ENCODE measurements around the gene TMEM30B.
"Not testable (repeated sequence)": the region's sequence is repeated elsewhere in the genome, so short reads cannot be mapped to it uniquely, and the experiment has no call there.

TMEM30B gene

GRCh38 chr14:61264010-61264571 lies 17.0 kb downstream of the TMEM30B start:
- DNase-seq = no peak

- no peak for DNase-seq
Measured at GRCh38 chr14:61262082-61262481, 19.1 kb downstream of the TMEM30B start.

DNA sequence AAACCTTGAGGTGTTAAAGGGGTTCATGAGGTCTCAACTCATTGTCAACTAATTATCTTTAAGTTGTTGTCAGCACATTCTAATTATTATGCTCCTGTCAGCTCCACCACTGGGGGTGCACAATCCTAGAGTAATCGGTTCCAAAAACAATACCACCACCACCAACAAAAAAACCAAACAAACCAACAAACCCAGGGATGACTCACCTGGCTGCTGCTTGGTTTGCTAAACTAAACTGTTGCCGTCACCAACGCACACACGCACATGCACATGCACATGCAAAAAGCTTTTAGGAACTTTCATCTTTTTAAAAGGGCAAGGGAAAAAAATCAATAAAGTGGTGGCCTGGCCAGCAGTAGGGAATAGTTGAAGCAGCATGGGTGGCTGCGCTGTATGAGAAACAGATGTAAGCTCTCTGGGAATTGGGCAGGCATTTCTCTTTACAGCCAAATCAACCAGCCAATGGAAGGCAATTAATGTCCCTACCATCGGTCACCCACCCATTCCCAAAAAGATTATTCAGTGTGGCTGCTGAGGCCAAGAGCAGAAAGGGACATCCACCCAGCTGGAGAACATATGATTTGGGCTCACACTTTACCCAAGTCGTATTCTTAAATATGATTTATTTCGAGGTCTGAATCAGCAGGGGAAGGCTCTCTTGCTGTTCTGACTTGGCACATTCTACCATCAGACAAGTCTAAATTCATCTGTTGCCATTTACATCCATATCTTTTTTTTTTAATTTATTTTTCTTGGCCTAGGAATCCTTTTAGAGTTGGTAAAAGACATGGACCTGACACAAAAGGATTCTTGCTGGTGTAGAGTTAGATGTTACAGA lies 20.0 kb downstream of the TMEM30B start:
- DNase-seq = no peak

DNA sequence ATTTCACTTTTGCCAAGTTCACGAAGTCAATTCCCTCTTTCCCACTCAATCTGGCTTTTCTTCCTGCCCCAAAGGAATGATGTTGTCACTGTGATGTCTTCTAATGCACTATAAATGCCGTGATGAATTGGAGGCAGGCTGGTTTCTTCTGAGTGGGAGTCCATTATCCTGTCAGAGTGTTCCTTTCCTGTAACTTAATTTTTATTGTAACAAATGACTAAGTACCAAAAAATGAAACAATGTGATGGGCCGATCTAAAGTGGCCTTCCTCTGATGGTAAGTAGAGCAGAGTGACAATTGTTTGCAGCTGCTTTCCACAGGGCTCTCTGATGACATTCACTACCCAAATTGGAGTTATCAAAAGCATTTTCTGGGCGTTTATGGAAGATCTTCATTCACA lies 22.2 kb downstream of the TMEM30B start:
- DNase-seq = no peak

- DNase-seq = peak; percentile 59
Measured at GRCh38 chr14:61257469-61258057, 23.6 kb downstream of the TMEM30B start.

GRCh38 chr14:61256826-61257468 lies 24.2 kb downstream of the TMEM30B start:
- DNase-seq = no peak

DNA sequence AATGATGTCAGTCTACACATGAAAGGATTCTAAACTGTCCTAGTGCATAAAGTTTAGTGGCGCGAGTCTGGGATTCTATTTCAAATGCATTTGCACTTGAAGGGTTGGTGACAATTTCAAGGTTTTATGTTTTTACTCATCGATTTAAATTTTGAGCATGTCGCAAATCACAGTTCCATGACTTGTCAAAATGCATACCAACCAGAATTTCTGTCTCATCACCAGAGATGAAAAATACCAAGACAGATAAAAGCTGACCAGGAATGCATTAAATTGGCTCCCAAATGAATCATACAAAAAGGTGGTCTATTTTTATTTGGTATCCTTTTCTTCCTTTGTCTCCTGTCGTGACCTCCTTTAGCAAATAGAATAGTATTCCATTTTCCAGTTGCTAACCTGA lies 25.2 kb downstream of the TMEM30B start:
- no peak for DNase-seq

GRCh38 chr14:61254808-61255526 lies 26.2 kb downstream of the TMEM30B start:
- no peak for DNase-seq

- no peak for DNase-seq
Measured at GRCh38 chr14:61253064-61253738, 27.9 kb downstream of the TMEM30B start.

- DNase-seq = peak; percentile 88
Measured at GRCh38 chr14:61252369-61253063, 28.6 kb downstream of the TMEM30B start.

GRCh38 chr14:61250063-61250462 lies 31.1 kb downstream of the TMEM30B start:
- DNase-seq = no peak

- no peak for DNase-seq
Measured at GRCh38 chr14:61247935-61248334, 33.2 kb downstream of the TMEM30B start.

GRCh38 chr14:61246721-61247120 lies 34.4 kb downstream of the TMEM30B start:
- DNase-seq = no peak

DNA sequence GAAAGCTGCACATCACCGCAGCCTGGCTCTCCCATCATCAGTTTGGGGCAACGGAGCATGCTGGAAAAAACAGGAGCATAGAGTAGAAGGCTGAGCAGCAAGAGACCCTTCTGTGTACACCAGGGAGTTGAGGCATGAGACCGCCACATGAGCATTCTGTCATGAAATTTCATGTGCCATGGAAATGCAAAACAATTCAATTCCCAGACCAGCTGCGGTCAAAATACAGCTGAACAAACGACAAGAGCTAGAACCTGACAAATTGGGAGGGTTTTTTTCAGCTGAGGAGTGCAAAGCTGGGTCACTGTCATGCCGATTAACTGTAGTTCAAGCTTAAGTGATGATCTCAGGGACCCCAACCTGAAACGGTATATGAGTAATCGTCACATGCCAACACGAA lies 37.1 kb downstream of the TMEM30B start:
- DNase-seq = no peak

DNA sequence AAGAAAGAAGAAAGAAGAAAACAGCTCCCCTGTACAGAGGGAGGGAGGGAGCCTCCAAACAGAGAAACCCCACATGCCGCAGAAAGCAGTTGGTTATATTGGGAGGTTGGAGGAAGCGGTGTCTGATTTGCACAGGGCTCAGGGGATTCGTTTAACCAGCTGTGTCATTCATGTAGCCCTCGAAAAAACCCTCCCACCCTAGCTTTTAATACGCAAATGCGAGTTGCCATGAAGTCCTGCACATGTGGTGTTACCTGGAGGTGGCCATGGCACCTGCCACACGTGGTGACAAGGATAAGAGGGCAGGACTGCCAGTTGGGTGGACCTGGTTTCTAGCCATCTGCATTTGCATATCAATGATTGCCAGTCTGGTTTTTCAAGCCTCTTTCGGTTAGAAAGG lies 40.9 kb downstream of the TMEM30B start:
- DNase-seq = no peak

DNA sequence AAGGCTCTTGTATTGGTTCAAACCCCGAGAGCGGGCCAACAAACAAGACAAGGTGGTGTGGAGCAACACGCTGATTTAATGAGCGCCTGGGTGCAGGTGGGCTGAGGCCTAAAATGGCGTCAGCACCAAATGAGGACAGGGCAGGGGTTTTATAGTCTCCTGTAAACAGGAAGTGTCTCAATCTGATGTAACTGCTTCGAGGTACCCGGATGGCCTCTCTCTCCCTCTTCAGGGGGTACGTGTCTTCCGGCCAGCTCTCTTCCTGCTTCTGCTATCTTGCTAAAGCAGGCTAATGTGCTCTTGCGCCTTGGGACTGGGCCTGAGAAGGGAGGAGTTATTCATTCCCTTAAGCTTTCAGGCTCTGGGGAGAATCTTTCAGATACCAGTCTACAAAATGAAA lies 41.9 kb downstream of the TMEM30B start:
- not testable (repeated sequence) for DNase-seq

DNA sequence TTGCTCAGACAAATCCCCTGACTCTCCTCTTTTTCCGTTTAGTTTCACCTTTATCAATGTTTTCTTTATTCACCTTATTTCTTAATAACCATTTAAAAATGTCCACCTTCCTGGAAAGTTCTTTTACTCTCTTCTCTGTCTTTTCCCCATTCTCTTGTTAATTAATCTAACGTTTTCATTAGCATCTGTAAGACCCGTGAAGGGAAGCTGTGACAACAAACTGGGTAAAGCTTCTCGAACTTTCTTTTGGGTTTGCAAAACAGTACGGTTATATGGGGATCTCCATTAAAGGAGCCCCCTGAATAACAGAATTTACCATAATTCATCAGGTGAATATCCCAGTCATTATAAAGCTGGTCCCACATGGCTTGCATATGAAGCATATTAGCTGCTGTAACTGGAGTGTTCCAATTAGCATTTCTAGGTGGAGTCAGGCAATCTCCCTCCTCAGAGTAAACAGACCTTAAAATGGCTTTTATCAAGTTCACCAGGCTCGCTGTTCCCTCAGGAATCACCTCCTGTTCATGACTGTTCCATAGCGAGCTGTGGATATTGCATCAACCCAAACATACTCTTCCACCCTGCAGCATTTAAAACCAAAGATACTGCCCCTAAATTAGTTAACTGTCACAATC lies 42.4 kb downstream of the TMEM30B start:
- DNase-seq = no peak

DNA sequence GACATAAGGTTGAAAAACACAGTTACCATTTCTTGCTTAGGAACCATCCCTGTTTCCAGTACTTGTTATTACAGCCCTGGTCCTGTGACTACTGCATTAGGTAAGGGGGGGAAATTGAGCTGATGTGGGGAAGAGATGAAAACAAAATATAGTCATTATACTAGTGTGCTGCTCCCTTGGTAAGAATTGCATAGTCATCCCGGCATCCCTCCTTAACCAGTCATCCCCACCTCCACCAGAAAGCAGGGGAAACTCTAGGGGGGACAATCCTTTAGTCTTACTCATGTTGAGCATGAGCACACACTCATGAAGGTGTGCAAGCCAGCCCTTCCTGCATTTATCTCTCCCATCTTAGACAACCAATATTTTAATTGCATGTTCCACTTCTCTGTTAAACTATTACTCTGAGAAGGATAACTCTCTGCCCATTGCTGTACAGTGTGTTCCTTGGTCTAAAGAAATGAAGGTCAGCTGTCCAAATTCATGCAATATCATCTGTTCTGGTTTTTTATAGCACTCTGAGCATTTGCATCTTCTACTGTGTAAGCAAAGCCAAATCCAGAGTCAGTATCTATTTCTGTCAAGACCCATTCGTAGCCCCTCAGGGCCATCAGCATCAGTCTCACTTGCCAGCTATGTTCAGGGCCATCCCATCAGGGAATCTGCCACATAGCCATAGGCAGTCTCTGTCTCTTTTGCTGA lies 46.8 kb downstream of the TMEM30B start:
- no peak for DNase-seq

DNA sequence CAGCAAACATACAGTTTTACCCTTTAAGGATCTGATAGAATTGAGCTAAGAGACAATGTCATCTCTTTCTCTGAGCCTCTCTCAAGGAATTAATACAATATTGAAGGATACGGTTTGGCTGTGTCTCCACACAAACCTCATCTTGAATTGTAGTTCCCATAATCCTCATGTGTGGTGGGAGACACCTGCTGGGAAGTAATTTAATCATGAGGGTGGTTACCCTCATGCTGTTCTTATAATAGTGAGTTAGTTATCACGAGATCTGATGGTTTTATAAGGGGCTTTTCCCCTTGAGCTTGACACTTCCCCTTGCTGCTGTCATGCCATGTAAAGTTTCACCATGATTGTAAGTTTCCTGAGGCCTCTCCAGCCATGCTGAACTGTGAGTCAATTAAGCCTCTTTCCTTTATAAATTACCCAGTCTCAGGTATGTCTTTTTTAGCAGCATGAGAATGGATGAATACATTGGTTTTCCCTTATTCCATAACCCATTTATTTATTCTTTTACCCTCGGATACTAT lies 47.6 kb downstream of the TMEM30B start:
- DNase-seq = no peak

DNA sequence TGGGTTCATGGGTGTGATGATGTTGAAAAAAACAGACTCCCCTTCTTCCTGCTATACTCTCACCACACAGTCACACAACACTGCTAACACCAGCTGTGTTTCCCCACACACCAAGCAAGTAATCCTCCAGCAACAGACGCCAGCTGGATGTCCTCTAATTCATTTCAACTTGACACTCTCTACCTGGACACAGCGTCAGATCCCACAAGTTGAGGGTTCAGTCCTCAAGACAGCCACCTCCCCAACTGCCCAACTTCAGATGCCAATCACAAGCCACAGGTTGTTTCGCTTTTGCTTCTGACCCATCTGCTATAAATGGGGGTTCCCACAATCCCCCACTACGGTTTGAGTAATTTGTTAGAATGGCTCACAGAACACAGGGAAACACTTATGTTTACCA lies 49.3 kb downstream of the TMEM30B start:
- no peak for DNase-seq
